GM12872 (cell line): ENCODE data around the gene SMOC2.

Source experiments
- TF ChIP-seq, protein P1 (sequence below): IDR thresholded peaks from 3 replicates; pipeline ENCODE4 v1.5.1; 2011; ENCODE audit warnings: low read depth, mild to moderate bottlenecking, low read length, moderate library complexity; ENCODE audit not compliant: insufficient read depth

The SMOC2 gene

DNA sequence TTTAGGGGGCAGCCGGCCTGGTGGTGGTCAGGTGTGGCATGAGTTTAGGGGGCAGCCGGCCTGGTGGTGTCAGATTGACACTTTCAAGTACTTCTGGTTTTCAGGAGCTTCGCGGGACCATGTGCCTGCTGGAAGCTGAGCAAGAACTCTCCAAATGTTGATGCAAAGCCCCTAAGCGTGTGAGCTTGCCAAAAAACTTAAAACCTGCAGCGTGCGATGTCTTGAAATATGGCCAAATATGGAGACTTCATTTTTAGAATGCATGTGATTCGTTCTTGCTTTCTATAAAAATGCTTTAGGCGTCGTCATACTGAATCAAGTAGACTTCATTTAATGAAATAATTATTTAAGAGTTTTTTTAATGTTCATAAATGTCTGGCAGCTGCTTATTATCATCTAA, 149.4 kb downstream of the SMOC2 start:
- TF ChIP-seq, protein P1, sequence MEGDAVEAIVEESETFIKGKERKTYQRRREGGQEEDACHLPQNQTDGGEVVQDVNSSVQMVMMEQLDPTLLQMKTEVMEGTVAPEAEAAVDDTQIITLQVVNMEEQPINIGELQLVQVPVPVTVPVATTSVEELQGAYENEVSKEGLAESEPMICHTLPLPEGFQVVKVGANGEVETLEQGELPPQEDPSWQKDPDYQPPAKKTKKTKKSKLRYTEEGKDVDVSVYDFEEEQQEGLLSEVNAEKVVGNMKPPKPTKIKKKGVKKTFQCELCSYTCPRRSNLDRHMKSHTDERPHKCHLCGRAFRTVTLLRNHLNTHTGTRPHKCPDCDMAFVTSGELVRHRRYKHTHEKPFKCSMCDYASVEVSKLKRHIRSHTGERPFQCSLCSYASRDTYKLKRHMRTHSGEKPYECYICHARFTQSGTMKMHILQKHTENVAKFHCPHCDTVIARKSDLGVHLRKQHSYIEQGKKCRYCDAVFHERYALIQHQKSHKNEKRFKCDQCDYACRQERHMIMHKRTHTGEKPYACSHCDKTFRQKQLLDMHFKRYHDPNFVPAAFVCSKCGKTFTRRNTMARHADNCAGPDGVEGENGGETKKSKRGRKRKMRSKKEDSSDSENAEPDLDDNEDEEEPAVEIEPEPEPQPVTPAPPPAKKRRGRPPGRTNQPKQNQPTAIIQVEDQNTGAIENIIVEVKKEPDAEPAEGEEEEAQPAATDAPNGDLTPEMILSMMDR: no peak

DNA sequence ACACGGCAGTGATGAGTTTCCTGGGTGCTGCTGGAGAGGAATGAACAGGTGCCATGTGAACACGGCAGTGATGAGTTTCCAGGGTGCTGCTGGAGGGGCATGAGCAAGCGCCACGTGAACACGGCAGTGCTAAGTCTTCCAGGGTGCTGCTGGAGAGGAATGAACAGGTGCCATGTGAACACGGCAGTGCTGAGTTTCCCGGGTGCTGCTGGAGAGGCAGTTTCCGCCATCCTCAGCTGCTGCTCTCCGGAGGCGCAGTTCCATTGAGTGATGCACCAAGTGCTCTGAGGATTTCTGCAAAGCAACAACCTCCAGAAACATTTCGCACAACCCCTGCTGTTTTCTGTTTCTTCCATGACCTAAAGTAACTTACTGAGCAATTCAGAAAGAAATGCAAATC, 155.4 kb downstream of the SMOC2 start:
- TF ChIP-seq, protein P1: no peak

- TF ChIP-seq, protein P1: no peak
Observed at GRCh38 chr6:168597471-168597875, 156.5 kb downstream of the SMOC2 start.

DNA sequence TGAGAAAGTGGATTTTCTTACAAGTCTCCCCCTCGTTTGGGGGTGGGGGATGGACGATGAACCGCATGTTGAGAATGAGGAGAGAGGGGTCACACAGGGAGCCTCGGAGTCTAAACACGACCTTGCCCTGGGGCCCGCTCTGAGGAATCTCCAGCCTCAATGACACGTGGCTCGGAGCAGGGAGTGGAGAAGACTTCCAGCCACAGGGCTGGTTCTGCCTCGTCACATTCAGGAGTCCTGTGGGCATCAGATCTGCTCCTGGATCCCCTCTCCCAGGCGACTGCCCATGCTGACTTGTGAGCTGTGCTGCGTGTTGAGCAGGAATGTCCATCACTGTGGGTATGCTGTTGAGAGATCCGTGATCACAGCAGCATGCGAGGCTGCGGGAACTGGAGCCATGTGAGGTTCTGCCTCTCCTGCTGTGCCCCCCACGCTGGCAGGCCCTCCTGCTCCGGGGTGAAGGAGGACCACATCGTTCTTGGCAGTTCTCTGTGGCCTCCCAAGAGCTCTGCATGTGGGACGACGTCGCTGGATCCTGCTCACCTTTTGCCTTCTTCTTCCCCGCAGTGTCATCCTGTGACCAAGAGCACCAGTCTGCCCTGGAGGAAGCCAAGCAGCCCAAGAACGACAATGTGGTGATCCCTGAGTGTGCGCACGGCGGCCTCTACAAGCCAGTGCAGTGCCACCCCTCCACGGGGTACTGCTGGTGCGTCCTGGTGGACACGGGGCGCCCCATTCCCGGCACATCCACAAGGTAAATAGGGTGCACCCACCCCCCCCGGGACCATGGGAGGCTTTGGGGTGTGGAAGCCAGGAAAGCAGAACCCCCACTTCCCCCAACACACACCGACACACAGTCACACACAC, 157.5 kb downstream of the SMOC2 start:
- TF ChIP-seq, protein P1: no peak

- TF ChIP-seq, protein P1: no peak
Observed at GRCh38 chr6:168599118-168599494, 158.1 kb downstream of the SMOC2 start.

DNA sequence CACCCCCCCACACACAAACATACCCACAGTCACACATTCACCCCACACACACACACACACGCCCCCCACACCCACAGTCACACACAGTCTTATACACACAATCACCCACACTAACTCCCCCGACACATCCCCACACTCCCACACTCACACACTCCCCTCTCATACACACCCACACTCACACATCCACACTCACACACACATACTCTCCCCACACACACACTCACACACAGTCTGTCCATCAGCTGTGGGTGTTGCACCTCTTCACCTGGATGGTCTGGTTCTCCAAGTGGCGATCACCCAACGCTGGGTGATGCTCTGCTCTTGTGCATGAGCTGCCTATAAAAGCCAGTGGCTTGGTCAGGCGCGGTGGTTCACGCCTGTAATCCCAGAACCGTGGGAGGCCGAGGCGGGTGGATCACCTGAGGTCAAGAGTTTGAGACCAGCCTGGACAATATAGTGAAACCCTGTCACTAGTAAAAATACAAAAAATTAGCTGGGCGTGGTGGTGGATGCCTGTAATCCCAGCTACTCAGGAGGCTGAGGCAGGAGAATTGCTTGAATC, 158.9 kb downstream of the SMOC2 start:
- TF ChIP-seq, protein P1: no peak

DNA sequence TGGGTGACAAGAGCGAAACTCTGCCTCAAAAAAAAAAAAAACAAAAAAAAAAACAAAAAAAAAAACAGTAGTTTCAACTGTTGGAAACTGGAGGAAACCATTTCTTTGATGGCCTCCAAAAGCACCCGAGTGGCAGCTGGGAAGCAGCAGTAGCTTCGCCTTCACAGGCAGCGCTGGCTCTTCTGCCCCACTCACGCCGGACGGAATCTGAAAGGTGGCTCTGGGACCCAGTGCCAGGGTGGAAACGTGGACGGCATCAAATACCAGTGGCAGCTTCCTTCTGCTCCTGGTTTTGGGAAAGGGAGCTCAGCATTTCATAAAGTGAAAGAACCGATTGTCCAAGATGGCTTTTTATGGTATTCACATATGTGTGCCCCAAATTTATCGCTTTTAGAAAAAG, 159.4 kb downstream of the SMOC2 start:
- TF ChIP-seq, protein P1: no peak
